ENCODE results near the gene CPPED1. TPM values are rescaled to one million over a fixed set of nuclear protein-coding genes. Genes with fewer than 3 reads are reported as not detected.
A peak's percentile ranks its signal among the peaks of the same experiment; 100 is the strongest.

CPPED1 gene
- total RNA-seq, 1 experiment from 2014 or later = 7.7 TPM

DNA sequence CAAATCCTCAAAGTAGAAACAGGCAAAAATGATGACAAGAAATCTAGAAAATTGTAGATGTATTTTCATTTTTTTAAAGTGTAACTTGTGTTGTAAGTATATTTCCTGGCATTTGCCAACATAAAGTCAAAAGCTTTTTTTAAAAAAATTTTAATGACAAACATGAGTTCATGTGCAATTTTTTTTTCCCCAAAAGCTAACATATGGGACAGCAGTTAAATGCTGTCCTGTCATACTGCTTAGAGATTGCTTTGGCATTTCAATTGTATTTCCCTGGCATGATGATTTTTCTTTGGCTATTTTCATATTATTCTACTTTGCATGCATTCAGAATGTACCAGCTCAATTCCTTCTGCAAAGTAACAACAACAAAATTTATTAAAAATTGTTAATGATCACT, 24.5 kb upstream of the CPPED1 start:
- Histone ChIP-seq H3F3A (ENCODE audit: low read length, unreplicated experiment) (no peaks in the 10 kb centered on the region), H3K36me3 (ENCODE audit: low read depth, low read length) (no peaks in the 10 kb centered on the region), H3K9ac (ENCODE audit: low read length) (no peak overlapping the region), H3K79me2 (ENCODE audit: low read length) (no peaks in the 10 kb centered on the region), H3K9me2 (replicated peaks; ENCODE audit: low read length) (no peaks in the 10 kb centered on the region), H2AFZ (ENCODE audit: low read length) (no peak overlapping the region), H3K4me1 (ENCODE audit: insufficient read depth, low read length) (no peaks in the 10 kb centered on the region), H3K27ac (ENCODE audit: low read length) (no peak overlapping the region), H3K9me3 (ENCODE audit: low read length) (no peaks in the 10 kb centered on the region), H3K27me3 (ENCODE audit: low read length) (no peaks in the 10 kb centered on the region), H3K4me2 (ENCODE audit: low read length) (no peak overlapping the region), H4K20me1 (ENCODE audit: low read length) (no peaks in the 10 kb centered on the region), H3K4me3 (ENCODE audit: low read length) (no peak overlapping the region)
- POLR2A ChIA-PET (ENCODE audit: unreplicated experiment) = no interaction called here
- CTCF ChIA-PET = no interaction called here
- no TSS peak for BruUV-seq (replicated peaks)
- no peak for DNase-seq
- TF ChIP-seq EZH2phosphoT487 (IDR thresholded peaks at IDR 0.05; ENCODE audit: borderline replicate concordance, low read length) (no peak), EZH2 (IDR thresholded peaks at IDR 0.05; ENCODE audit: low read length, unreplicated experiment) (no peak)
- TF ChIP-seq, protein P1, sequence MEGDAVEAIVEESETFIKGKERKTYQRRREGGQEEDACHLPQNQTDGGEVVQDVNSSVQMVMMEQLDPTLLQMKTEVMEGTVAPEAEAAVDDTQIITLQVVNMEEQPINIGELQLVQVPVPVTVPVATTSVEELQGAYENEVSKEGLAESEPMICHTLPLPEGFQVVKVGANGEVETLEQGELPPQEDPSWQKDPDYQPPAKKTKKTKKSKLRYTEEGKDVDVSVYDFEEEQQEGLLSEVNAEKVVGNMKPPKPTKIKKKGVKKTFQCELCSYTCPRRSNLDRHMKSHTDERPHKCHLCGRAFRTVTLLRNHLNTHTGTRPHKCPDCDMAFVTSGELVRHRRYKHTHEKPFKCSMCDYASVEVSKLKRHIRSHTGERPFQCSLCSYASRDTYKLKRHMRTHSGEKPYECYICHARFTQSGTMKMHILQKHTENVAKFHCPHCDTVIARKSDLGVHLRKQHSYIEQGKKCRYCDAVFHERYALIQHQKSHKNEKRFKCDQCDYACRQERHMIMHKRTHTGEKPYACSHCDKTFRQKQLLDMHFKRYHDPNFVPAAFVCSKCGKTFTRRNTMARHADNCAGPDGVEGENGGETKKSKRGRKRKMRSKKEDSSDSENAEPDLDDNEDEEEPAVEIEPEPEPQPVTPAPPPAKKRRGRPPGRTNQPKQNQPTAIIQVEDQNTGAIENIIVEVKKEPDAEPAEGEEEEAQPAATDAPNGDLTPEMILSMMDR (conservative IDR thresholded peaks at IDR 0.05; ENCODE audit: low read depth, low read length) = no peak
- ATAC-seq = no peak
- intact Hi-C loops (cut with micrococcal nuclease) = no loop called here

DNA sequence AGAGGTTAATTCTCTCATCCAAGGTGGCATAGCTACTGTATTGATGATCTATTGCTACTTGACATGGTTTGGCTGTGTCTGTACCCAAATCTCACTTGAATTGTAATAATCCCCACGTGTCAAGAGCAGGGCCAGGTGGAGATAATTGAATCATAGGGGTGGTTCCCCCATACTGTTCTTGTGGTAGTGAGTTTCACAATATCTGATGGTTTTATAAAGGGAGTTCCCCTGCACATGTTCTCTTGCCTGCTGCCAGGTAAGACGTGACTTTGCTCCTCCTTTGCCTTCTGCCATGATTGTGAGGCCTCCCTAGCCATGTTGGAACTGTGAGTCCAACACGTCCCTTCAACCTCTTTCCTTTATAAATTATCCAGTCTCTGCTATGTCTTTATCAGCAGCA, 22.9 kb upstream of the CPPED1 start:
- CTCF ChIA-PET = no interaction called here
- Histone ChIP-seq H3K9ac (ENCODE audit: low read length) (no peak overlapping the region), H3K27me3 (ENCODE audit: low read length) (no peaks in the 10 kb centered on the region), H3K27ac (ENCODE audit: low read length) (no peak overlapping the region), H3K36me3 (ENCODE audit: low read depth, low read length) (no peaks in the 10 kb centered on the region), H3K79me2 (ENCODE audit: low read length) (no peaks in the 10 kb centered on the region), H3K9me3 (ENCODE audit: low read length) (no peaks in the 10 kb centered on the region), H2AFZ (ENCODE audit: low read length) (no peak overlapping the region), H4K20me1 (ENCODE audit: low read length) (no peaks in the 10 kb centered on the region), H3K4me3 (ENCODE audit: low read length) (no peak overlapping the region), H3F3A (ENCODE audit: low read length, unreplicated experiment) (no peaks in the 10 kb centered on the region), H3K4me1 (ENCODE audit: insufficient read depth, low read length) (no peaks in the 10 kb centered on the region), H3K4me2 (ENCODE audit: low read length) (no peak overlapping the region), H3K9me2 (replicated peaks; ENCODE audit: low read length) (no peaks in the 10 kb centered on the region)
- intact Hi-C loops (cut with micrococcal nuclease) = no loop called here
- BruUV-seq (replicated peaks) = no TSS peak
- DNase-seq (no peak), ATAC-seq (no peak)
- TF ChIP-seq, protein P1 (conservative IDR thresholded peaks at IDR 0.05; ENCODE audit: low read depth, low read length) = no peak
- TF ChIP-seq EZH2 (IDR thresholded peaks at IDR 0.05; ENCODE audit: low read length, unreplicated experiment) = no peak
- TF ChIP-seq EZH2phosphoT487 (IDR thresholded peaks at IDR 0.05; ENCODE audit: borderline replicate concordance, low read length) = no peak
- POLR2A ChIA-PET (ENCODE audit: unreplicated experiment) = no interaction called here

DNA sequence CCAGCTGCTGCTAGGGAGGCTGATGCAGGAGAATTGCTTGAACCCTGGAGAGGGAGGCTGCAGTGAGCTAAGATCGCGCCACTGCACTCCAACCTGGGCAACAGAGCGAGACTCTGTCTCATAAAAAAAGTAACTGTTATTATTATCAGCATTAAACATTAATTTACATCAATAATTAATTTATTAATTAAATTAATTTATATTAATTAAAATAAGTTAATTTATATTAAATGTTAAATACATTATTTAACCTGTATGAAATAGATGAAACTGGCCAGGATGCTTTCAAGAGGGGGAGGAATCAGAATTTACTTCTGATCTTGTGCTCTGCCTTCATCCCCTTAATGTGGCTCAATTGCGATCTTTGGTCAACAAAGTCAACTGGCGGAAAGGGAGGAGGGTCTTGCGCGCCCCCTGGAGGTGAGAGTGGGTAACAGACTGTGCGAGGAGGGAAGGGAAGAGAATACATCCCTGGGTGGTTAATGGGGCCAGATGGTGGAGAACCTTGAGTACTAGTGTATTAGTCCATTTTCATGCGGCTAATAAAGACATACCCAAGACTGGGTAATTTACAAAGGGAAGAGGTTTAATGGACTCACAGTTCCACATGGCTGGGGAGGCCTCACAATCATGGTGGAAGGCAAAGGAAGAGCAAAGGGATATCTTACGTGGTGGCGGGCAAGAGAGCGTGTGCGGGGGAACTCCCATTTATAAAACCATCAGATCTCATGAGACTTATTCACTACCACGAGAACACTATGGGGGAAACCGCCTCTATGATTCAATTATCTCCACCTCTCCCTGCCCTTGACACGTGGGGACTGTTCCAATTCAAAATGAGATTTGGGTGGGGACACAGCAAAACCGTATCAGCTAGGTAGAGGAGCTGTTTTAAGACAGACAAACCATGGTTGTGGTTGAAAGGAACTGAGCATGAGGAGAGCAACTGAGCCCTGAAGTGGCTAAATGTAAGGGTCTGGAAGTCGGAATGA, 15.7 kb upstream of the CPPED1 start:
- H2AFZ ChIP-seq (ENCODE audit: low read length) = no peak overlapping the region
- H3F3A ChIP-seq (ENCODE audit: low read length, unreplicated experiment) = no peaks in the 10 kb centered on the region
- ATAC-seq = peak; percentile 45; the same call in 1 of the 2 replicates
- no peaks in the 10 kb centered on the region for H3K36me3 ChIP-seq (ENCODE audit: low read depth, low read length)
- no peaks in the 10 kb centered on the region for H4K20me1 ChIP-seq (ENCODE audit: low read length)
- ChIA-PET POLR2A (ENCODE audit: unreplicated experiment) (no interaction called here), CTCF (no interaction called here)
- no peak overlapping the region for H3K27ac ChIP-seq (ENCODE audit: low read length)
- H3K4me2 ChIP-seq (ENCODE audit: low read length) = no peak overlapping the region
- H3K9me3 ChIP-seq (ENCODE audit: low read length) = no peaks in the 10 kb centered on the region
- H3K9ac ChIP-seq (ENCODE audit: low read length) = no peak overlapping the region
- no peaks in the 10 kb centered on the region for H3K79me2 ChIP-seq (ENCODE audit: low read length)
- no TSS peak for BruUV-seq (replicated peaks)
- DNase-seq = peak; percentile 63
- intact Hi-C loops (cut with micrococcal nuclease) = loop anchor here (1.0 to 10.0 kb wide), 4 partner anchors 246 to 595 kb away; no protein-coding TSS in a partner anchor
- H3K27me3 ChIP-seq (ENCODE audit: low read length) = no peaks in the 10 kb centered on the region
- H3K4me3 ChIP-seq (ENCODE audit: low read length) = no peak overlapping the region
- no peak for TF ChIP-seq EZH2phosphoT487 (IDR thresholded peaks at IDR 0.05; ENCODE audit: borderline replicate concordance, low read length)
- TF ChIP-seq, protein P1 (conservative IDR thresholded peaks at IDR 0.05; ENCODE audit: low read depth, low read length) = peak; percentile 69
- no peak for TF ChIP-seq EZH2 (IDR thresholded peaks at IDR 0.05; ENCODE audit: low read length, unreplicated experiment)
- no peaks in the 10 kb centered on the region for H3K9me2 ChIP-seq (replicated peaks; ENCODE audit: low read length)
- H3K4me1 ChIP-seq (ENCODE audit: insufficient read depth, low read length) = no peaks in the 10 kb centered on the region
